H1 (cell line): ENCODE measurements around the gene LRRC37B. TPM values are rescaled to one million over a fixed set of nuclear protein-coding genes. Genes with fewer than 3 reads are reported as not detected.

Experiments used
- ASH2L ChIP-seq: fragments of 200-600, 300-600 bp; sonication (generic); IDR thresholded peaks from one replicate; pipeline ENCODE4 v1.7.1; 2017; ENCODE audit warnings: low read length
- ATF3 ChIP-seq: IDR thresholded peaks from 2 replicates; pipeline ENCODE4 v1.6.1; 2011; ENCODE audit warnings: low read depth, mild to moderate bottlenecking, low read length; ENCODE audit not compliant: insufficient read depth
- CBX5 ChIP-seq: fragments of 300-800, 300-1000 bp; sonication (generic); IDR thresholded peaks from 2 replicates; pipeline ENCODE4 v1.7.1; 2016; ENCODE audit warnings: antibody characterized with exemption, low read length, low read depth
- CHD2 ChIP-seq: IDR thresholded peaks from 2 replicates; pipeline ENCODE4 v1.6.1; 2012; ENCODE audit warnings: low read length, improper control_type of control experiment
- E2F6 ChIP-seq: IDR thresholded peaks from 2 replicates; pipeline ENCODE4 v1.6.1; 2012; ENCODE audit warnings: inconsistent platforms
- EGR1 ChIP-seq: IDR thresholded peaks from 2 replicates; pipeline ENCODE4 v1.6.1; 2011; ENCODE audit warnings: low read depth, low read length, borderline replicate concordance
- GTF2F1 ChIP-seq: IDR thresholded peaks from 2 replicates; pipeline ENCODE4 v1.6.1; 2012; ENCODE audit warnings: low read depth, low read length, improper control_type of control experiment, borderline replicate concordance
- KDM1A ChIP-seq: fragments of 200-600, 300-600 bp; sonication (generic); IDR thresholded peaks from 2 replicates; pipeline ENCODE4 v1.7.1; 2016; ENCODE audit warnings: mild to moderate bottlenecking, low read length, borderline replicate concordance
- NANOG ChIP-seq: IDR thresholded peaks from 2 replicates; pipeline ENCODE4 v1.6.1; 2011; ENCODE audit warnings: low read length, low read depth, mild to moderate bottlenecking, inconsistent platforms; ENCODE audit not compliant: insufficient read depth, poor library complexity, severe bottlenecking
- PHF8 ChIP-seq: fragments of 200-600 bp; sonication (generic); conservative IDR thresholded peaks from 2 replicates; pipeline ENCODE4 v1.7.1; 2012; ENCODE audit warnings: low read depth, mild to moderate bottlenecking, inconsistent platforms, low read length, moderate library complexity
- POLR2A ChIP-seq, 2 experiments: IDR thresholded peaks; 1 replicate in 1 of 2; 2 replicates in 1 of 2; pipeline ENCODE4 v1.6.1; 2011; ENCODE audit warnings: low read depth in 2 of 2, low read length in 2 of 2, mild to moderate bottlenecking in 2 of 2; ENCODE audit errors: control extremely low read depth in 1 of 2
- POLR2AphosphoS5 ChIP-seq: IDR thresholded peaks from 2 replicates; pipeline ENCODE4 v1.6.1; 2011; ENCODE audit warnings: low read depth, low read length
- RAD21 ChIP-seq, 2 experiments: IDR thresholded peaks in 1 of 2; conservative IDR thresholded peaks in 1 of 2; 2 replicates each; pipeline ENCODE4 v1.6.1; 2011; ENCODE audit warnings: low read depth in 2 of 2, low read length in 2 of 2, improper control_type of control experiment in 1 of 2, inconsistent platforms in 1 of 2, mild to moderate bottlenecking in 1 of 2, moderate library complexity in 1 of 2
- RBBP5 ChIP-seq: IDR thresholded peaks from 2 replicates; pipeline ENCODE4 v1.7.1; 2012; ENCODE audit warnings: low read depth, mild to moderate bottlenecking, inconsistent platforms, low read length, moderate library complexity, borderline replicate concordance
- RFX5 ChIP-seq: IDR thresholded peaks from 2 replicates; pipeline ENCODE4 v1.6.1; 2011; ENCODE audit warnings: low read depth, low read length, improper control_type of control experiment, borderline replicate concordance
- RNF2 ChIP-seq: fragments of 200-900, 300-1000 bp; sonication (generic); IDR thresholded peaks from 2 replicates; pipeline ENCODE4 v1.7.1; 2016; ENCODE audit warnings: borderline replicate concordance, low read depth, mild to moderate bottlenecking, antibody characterized with exemption, low read length; ENCODE audit not compliant: poor library complexity, severe bottlenecking; ENCODE audit errors: missing control alignments
- SAP30 ChIP-seq: fragments of 300-600 bp; sonication (generic); IDR thresholded peaks from 2 replicates; pipeline ENCODE4 v1.7.1; 2012; ENCODE audit warnings: low read length, moderate library complexity, mild to moderate bottlenecking, inconsistent platforms; ENCODE audit not compliant: insufficient read depth, insufficient replicate concordance
- SIN3A ChIP-seq, 2 experiments: IDR thresholded peaks in 1 of 2; conservative IDR thresholded peaks in 1 of 2; 2 replicates each; pipeline ENCODE4 v1.6.1; 2011 to 2012; ENCODE audit warnings: low read length in 2 of 2, improper control_type of control experiment in 1 of 2, low read depth in 1 of 2, mild to moderate bottlenecking in 1 of 2
- SP1 ChIP-seq: IDR thresholded peaks from 2 replicates; pipeline ENCODE4 v1.6.1; 2011; ENCODE audit warnings: low read depth, low read length
- TAF1 ChIP-seq: IDR thresholded peaks from 2 replicates; pipeline ENCODE4 v1.6.1; 2011; ENCODE audit warnings: mild to moderate bottlenecking, low read depth, low read length
- TBP ChIP-seq: IDR thresholded peaks from 2 replicates; pipeline ENCODE4 v1.6.1; 2011; ENCODE audit warnings: low read depth, low read length, improper control_type of control experiment
- TEAD4 ChIP-seq: IDR thresholded peaks from 2 replicates; pipeline ENCODE4 v1.6.1; 2012; ENCODE audit warnings: low read depth, low read length, inconsistent platforms, mixed read lengths
- YY1 ChIP-seq: IDR thresholded peaks from 2 replicates; pipeline ENCODE4 v1.6.1; 2011; ENCODE audit warnings: low read depth, mild to moderate bottlenecking, low read length
- polyA plus RNA-seq, 7 experiments: library from polyadenylated mRNA; depleted of rRNA in 3 of 7; stranded (reverse) in 5 of 7; unstranded in 2 of 7; fragments of >200 nt in 5 of 7; fragments of 200-250 nt in 2 of 7; gene quantifications; 1 replicate in 5 of 7; 2 replicates in 1 of 7; 4 replicates in 1 of 7; pipeline versions ENCODE4 v1.2.1 to v1.2.3, GENCODE V29; 2011 to 2013; ENCODE audit warnings: missing spikeins in 2 of 7, mixed read lengths in 2 of 7
- total RNA-seq: library from RNA; stranded (reverse); fragmentation: NEBNext Ultra II Directional; extraction: Animal tissue kit (Norgen Biotek cat#: 25700); gene quantifications from 2 replicates; pipeline ENCODE4 v1.2.1, GENCODE V29; 2021

The LRRC37B gene
- total and polyA plus RNA-seq, 2 of the 8 experiments (the other 6 are each of a cell fraction or from before 2014, with no cell fraction given), result 16.0 to 19.0 TPM

GRCh38 chr17:32006957-32007462 is at the start of gene LRRC37B (continued):
- TF ChIP-seq RNF2 (no peak), POLR2AphosphoS5 (peak; percentile 77; the same call in 1 of the 2 replicates), POLR2A (IDR thresholded peaks at IDR 0.05; ENCODE audit: control extremely low read depth in 1 of 2, low read depth in 2 of 2, low read length in 2 of 2) (peak in 1 of 2 experiments; percentile 36; a peak in 1 of 3 replicates), EGR1 (peak; percentile 84; the same call in 1 of the 2 replicates), ATF3 (peak; percentile 92), ASH2L (peak; percentile 24), TAF1 (peak; percentile 62), PHF8 (no peak; the same call in 1 of the 2 replicates), CHD2 (no peak), SP1 (no peak), RAD21 (IDR thresholded peaks at IDR 0.05 in 1 of 2, conservative IDR thresholded peaks at IDR 0.05 in 1 of 2; ENCODE audit: low read depth in 2 of 2, low read length in 2 of 2) (peak; percentile 41 to 53; a peak in 2 of 4 replicates), GTF2F1 (no peak), TEAD4 (no peak), NANOG (no peak), YY1 (0 out of 2 replicates have a peak, but pooled peaks have one; percentile 54), SIN3A (conservative IDR thresholded peaks at IDR 0.05 in 1 of 2, IDR thresholded peaks at IDR 0.05 in 1 of 2; ENCODE audit: low read depth in 1 of 2, low read length in 2 of 2) (0 out of 4 replicates have a peak, but pooled peaks of 1 of the 2 experiments have one; percentile 54), TBP (no peak), RFX5 (no peak), CBX5 (no peak), SAP30 (no peak), E2F6 (peak; percentile 34; the same call in 1 of the 2 replicates), KDM1A (no peak), RBBP5 (no peak)
